Measurements from ENCODE around the gene UBAC1.

Gene UBAC1

GRCh38 chr9:135984072-135984710, 23.0 kb upstream of the UBAC1 start:
- DNase-seq: no peak
- Mint-ChIP-seq H3K4me1 (peaks cover 30% of the 10 kb centered on the region), H3K4me3 (no peak overlapping the region), H3K27me3 (ENCODE audit: low read depth, poor library complexity) (peaks cover 11% of the 10 kb centered on the region), H3K27ac (no peak overlapping the region), H3K9me3 (no peaks in the 10 kb centered on the region), H3K36me3 (ENCODE audit: low read depth) (no peaks in the 10 kb centered on the region)
- no peak for TF ChIP-seq CTCF (IDR thresholded peaks at IDR 0.05)

- Mint-ChIP-seq H3K27ac (no peak overlapping the region), H3K9me3 (no peaks in the 10 kb centered on the region), H3K4me1 (peaks cover 30% of the 10 kb centered on the region), H3K4me3 (no peak overlapping the region), H3K36me3 (ENCODE audit: low read depth) (no peaks in the 10 kb centered on the region), H3K27me3 (ENCODE audit: low read depth, poor library complexity) (peaks cover 11% of the 10 kb centered on the region)
- no peak for DNase-seq
- no peak for TF ChIP-seq CTCF (IDR thresholded peaks at IDR 0.05)
Observed at GRCh38 chr9:135983208-135984071, 22.3 kb upstream of the UBAC1 start.

- Mint-ChIP-seq H3K27me3 (ENCODE audit: low read depth, poor library complexity) (peaks cover 11% of the 10 kb centered on the region), H3K36me3 (ENCODE audit: low read depth) (no peaks in the 10 kb centered on the region), H3K27ac (no peak overlapping the region), H3K4me3 (no peak overlapping the region), H3K4me1 (peaks cover 28% of the 10 kb centered on the region), H3K9me3 (no peaks in the 10 kb centered on the region)
- DNase-seq: no peak
- no peak for TF ChIP-seq CTCF (IDR thresholded peaks at IDR 0.05)
Observed at GRCh38 chr9:135982499-135983207, 21.5 kb upstream of the UBAC1 start.

GRCh38 chr9:135980926-135981630, 19.9 kb upstream of the UBAC1 start:
- H3K4me3 Mint-ChIP-seq: no peak overlapping the region
- peaks cover 8% of the 10 kb centered on the region for H3K27me3 Mint-ChIP-seq (ENCODE audit: low read depth, poor library complexity)
- no peaks in the 10 kb centered on the region for H3K9me3 Mint-ChIP-seq
- H3K36me3 Mint-ChIP-seq (ENCODE audit: low read depth): no peaks in the 10 kb centered on the region
- H3K4me1 Mint-ChIP-seq: peaks cover 35% of the 10 kb centered on the region
- DNase-seq: no peak
- H3K27ac Mint-ChIP-seq: no peak overlapping the region
- no peak for TF ChIP-seq CTCF (IDR thresholded peaks at IDR 0.05)

- Mint-ChIP-seq H3K4me1 (peaks cover 27% of the 10 kb centered on the region), H3K9me3 (no peaks in the 10 kb centered on the region), H3K27ac (no peak overlapping the region), H3K4me3 (no peak overlapping the region), H3K27me3 (ENCODE audit: low read depth, poor library complexity) (peaks cover 9% of the 10 kb centered on the region), H3K36me3 (ENCODE audit: low read depth) (no peaks in the 10 kb centered on the region)
- DNase-seq: no peak
- TF ChIP-seq CTCF (IDR thresholded peaks at IDR 0.05): no peak
Observed at GRCh38 chr9:135979547-135980166, 18.5 kb upstream of the UBAC1 start.

Data from nephron progenitor cell (in vitro differentiated cells).